Kidney epithelial cell (primary cell): ENCODE measurements around the gene SIVA1. TPM values are rescaled to one million over a fixed set of nuclear protein-coding genes. Genes with fewer than 3 reads are reported as not detected.
A peak's percentile ranks its signal among the peaks of the same experiment; 100 is the strongest.

ENCODE experiments used
- DNase-seq: peaks from one replicate; pipeline ENCODE4 v3.0.0-alpha.2; 2010; ENCODE audit warnings: low read depth
- H3K27me3 ChIP-seq: 2 replicates; pipeline ENCODE4 v1.6.0; 2011; ENCODE audit warnings: low read length; ENCODE audit not compliant: control insufficient read depth, insufficient read depth
- H3K36me3 ChIP-seq: 2 replicates; pipeline ENCODE4 v1.5.1; 2011; ENCODE audit warnings: low read length; ENCODE audit not compliant: control insufficient read depth, insufficient read depth
- H3K4me3 ChIP-seq: 2 replicates; pipeline ENCODE4 v1.5.1; 2011; ENCODE audit warnings: low read depth, mild to moderate bottlenecking, control low read depth, low read length
- total RNA-seq: library from RNA; depleted of rRNA; stranded (reverse); fragments of >200 nt; gene quantifications from 2 replicates; pipeline ENCODE4 v1.2.3, GENCODE V29; 2015
- TF ChIP-seq, protein P1 (sequence below): IDR thresholded peaks from 2 replicates; pipeline ENCODE4 v1.5.1; 2011; ENCODE audit warnings: mild to moderate bottlenecking, moderate library complexity, low read length, control low read depth, inconsistent platforms; ENCODE audit not compliant: insufficient read depth, poor library complexity, severe bottlenecking

Gene SIVA1
- total RNA-seq, 1 donor from 2014 or later: 222 TPM

DNA sequence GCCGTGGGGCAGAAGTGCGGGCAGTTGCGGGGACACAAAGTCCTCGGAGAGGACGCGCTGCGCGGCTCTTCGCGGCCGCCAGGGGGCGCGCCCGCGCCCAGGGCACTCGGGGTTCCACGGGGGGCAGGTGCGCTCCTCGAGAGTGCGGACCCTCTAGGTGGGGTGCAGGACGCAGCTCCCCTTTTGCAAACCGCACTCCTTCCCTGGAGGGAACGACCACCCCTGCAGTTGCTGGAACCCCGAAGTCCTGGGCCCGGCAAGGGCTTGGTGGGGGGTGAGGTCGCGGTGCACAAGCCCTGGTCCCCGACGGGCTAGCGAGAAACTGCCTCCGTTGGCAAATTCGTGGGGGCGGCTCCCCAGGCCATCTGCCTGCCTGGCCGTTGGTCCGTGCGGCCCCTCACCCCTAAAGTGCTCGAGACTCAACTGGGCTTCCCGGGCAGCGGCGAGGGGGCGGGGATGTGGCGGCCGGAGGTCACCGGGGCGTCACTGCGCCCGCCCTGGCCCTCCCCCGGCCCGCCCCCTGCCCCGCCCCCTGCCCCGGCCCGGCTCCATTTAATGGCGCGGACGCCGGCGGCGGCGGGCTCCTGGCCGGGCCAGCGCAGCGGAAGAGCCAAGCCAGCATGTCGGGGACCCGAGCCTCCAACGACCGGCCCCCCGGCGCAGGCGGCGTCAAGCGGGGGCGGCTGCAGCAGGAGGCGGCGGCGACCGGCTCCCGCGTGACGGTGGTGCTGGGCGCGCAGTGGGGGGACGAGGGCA, 29.1 kb upstream of the SIVA1 start, which contains the start of gene ADSS1:
TSS of gene ADSS1 (plus strand) at position 579 of the 756 bp plus-strand sequence. CDS start at position 621, 42 bp downstream.
- H3K36me3 ChIP-seq: no peaks in the 10 kb centered on the region
- peak within 1 kb of the TSS; percentile 52 for H3K4me3 ChIP-seq
- DNase-seq: no peak
- peaks cover 3% of the 10 kb centered on the region for H3K27me3 ChIP-seq
- TF ChIP-seq, protein P1, sequence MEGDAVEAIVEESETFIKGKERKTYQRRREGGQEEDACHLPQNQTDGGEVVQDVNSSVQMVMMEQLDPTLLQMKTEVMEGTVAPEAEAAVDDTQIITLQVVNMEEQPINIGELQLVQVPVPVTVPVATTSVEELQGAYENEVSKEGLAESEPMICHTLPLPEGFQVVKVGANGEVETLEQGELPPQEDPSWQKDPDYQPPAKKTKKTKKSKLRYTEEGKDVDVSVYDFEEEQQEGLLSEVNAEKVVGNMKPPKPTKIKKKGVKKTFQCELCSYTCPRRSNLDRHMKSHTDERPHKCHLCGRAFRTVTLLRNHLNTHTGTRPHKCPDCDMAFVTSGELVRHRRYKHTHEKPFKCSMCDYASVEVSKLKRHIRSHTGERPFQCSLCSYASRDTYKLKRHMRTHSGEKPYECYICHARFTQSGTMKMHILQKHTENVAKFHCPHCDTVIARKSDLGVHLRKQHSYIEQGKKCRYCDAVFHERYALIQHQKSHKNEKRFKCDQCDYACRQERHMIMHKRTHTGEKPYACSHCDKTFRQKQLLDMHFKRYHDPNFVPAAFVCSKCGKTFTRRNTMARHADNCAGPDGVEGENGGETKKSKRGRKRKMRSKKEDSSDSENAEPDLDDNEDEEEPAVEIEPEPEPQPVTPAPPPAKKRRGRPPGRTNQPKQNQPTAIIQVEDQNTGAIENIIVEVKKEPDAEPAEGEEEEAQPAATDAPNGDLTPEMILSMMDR: peak; percentile 43

DNA sequence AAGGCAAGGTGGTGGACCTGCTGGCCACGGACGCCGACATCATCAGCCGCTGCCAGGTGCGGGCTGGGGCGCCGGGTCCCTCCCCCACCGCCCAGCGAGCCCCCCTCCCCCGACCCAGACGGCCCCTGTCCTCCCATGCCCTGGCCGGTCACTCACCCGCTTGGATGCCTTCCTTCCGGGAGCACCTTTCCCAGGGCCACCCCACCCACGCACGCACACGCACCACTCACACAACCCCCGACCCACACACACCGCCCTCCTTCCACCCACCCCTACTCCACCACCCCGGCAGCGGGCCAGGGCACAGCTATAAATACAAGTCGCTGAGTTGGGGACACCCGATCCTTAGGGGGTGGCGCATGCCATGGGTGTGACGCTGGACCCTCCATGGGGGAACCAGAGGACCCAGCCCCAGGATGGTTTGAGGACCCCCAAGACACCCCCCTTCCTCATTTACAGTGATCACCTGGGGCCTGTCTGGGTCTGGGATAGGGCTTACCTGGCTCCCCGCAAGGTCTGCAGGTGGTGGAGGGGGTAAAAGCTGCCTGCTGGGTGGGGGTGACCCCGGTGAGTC, 28.5 kb upstream of the SIVA1 start:
- Histone ChIP-seq H3K27me3 (peaks cover 4% of the 10 kb centered on the region), H3K36me3 (no peaks in the 10 kb centered on the region), H3K4me3 (peak overlapping the region; percentile 52)
- TF ChIP-seq, protein P1: no peak
- no peak for DNase-seq

DNA sequence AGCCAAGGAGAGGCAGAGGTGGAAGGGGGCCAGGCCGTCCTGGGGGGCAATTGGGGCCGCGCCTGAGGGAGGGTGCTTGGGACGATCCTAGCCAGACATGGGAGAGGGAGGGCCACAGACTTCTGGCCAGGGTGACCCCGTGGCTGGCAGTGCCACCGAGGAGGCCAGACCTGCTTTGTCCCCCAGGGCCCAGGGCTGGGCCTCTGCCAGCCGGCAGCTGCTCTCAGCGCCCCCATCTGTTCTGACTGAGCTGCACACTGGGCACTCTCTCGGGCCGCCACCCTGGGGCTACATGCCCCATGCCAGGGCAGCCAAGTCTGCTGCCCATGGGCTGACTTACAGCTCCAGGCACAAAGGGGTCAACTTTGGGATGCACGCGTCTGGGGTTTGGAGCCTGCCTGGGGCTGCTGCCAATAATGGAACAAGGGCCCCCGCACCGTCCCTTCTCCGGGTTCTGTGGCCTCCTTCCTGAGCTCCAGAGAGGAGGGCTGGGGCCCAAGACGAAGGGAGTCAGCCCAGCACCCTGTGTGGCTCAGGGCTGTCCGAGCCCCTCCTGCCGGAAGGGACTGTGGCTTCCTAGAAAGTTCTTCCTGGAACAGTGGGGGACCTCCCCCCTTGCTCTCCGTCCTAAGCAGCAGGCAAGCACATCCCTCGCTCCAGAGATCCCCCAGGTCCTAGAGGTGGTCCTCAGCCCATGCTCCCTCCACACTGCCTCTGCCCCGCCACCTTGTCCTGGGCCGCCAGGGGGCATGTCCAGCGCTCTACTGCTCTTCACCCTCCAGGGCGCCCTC, 27.8 kb upstream of the SIVA1 start:
- Histone ChIP-seq H3K36me3 (no peaks in the 10 kb centered on the region), H3K27me3 (peaks cover 4% of the 10 kb centered on the region), H3K4me3 (peak overlapping the region; percentile 52)
- no peak for DNase-seq
- TF ChIP-seq, protein P1: peak; percentile 44

DNA sequence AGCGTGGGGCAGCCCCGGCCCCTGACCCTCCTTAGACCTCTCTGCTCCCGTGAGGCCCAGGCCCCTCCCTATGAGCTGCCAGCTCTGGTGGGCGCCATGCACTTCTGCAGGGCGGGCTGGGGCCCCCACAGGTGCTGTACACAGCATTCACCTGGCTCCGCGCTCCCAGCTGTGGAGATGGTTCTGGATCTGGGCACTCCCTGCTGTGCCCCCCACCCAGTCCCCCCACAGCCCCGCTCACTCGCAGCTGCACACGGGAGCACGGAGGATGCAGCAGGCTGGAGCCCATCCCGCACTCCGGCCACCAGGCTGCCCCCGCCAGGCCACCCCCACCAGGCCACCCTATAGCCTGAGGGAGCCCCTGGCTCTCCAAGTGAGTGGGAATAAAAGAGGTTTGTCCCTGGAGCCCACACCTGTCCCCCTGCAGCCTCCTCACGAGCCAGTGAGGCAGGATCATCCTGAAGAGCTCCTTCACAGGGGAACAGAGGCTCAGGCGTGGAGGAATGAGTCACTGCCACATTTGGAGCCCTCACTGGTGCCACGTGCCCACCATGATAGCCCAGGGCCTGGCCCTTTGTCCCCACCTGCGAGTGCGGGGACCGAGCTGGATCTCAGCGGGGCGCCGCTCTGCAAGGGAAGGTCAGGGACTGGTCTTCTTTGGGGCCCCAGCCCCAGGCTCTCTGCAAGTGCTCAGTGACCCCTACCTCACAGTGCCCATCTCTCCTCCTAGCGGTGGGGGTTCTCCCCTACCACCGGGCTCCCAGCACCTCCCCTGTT, 27.0 kb upstream of the SIVA1 start:
- H3K27me3 ChIP-seq: peaks cover 4% of the 10 kb centered on the region
- TF ChIP-seq, protein P1: no peak
- H3K36me3 ChIP-seq: no peaks in the 10 kb centered on the region
- no peak overlapping the region for H3K4me3 ChIP-seq
- DNase-seq: no peak

DNA sequence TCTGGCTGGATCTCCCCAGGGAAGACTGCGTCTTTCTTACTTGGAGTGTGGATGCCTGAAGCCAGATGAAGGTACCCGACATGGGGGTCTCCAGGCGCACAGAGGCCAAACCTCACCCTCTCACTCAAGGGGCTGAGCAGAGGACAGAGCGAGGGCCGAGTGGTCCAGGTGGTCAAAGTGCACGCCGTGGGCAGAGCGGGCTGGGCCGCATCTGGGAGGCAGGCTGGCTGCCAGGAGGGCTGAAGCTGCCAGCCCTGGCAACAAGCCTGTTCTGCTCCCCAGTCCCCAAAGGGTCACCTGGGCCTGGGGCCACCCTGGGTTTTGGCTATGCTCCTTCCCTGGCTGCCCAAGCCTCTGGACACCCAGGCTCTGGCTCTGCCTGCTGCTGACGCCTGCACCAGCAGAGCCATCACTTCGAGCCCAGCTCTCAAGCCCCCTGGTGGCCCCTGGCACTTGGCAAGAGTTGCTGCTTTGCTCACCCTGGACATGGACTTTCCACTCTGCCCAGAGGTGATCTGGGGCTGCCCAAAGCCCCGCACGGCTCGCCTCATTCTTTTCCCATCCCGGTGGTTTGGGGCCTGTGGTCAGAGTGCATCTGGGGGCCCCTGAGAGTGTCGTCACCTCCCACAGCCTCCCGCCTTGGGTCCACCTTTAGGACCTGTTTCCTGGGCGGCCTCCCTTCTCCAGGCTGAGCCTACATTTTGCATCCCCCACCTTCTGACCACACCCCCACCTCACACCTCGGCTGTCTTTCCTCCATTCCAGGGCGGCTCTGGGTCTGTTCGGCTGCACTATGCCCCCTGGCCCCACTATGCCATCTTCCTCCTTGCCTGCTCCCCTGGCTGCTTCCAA, 26.1 kb upstream of the SIVA1 start:
- no peak overlapping the region for H3K4me3 ChIP-seq
- DNase-seq: no peak
- peaks cover 8% of the 10 kb centered on the region for H3K27me3 ChIP-seq
- H3K36me3 ChIP-seq: no peaks in the 10 kb centered on the region
- TF ChIP-seq, protein P1: no peak
